CD4-positive, alpha-beta T cell treated with Interleukin-21 for 1 hour (primary cell): ENCODE results near the gene DNAL4.

ENCODE experiments used
- DNase-seq: peaks from one replicate; pipeline ENCODE4 v3.0.0-alpha.2; 2020

Gene DNAL4

GRCh38 chr22:38784035-38784434 is 9.9 kb downstream of the DNAL4 start:
- DNase-seq = no peak

GRCh38 chr22:38783095-38783615 is 10.8 kb downstream of the DNAL4 start:
- no peak for DNase-seq

GRCh38 chr22:38782402-38783094 is 11.4 kb downstream of the DNAL4 start:
- no peak for DNase-seq

- no peak for DNase-seq
Observed at GRCh38 chr22:38781033-38781432, 12.9 kb downstream of the DNAL4 start.

GRCh38 chr22:38777087-38777671 is 16.8 kb downstream of the DNAL4 start:
- no peak for DNase-seq

- no peak for DNase-seq
Observed at GRCh38 chr22:38776086-38776485, 17.9 kb downstream of the DNAL4 start.

- DNase-seq = no peak
Observed at GRCh38 chr22:38775656-38776055, 18.3 kb downstream of the DNAL4 start.

GRCh38 chr22:38774496-38775166 is 19.3 kb downstream of the DNAL4 start:
- DNase-seq = no peak

GRCh38 chr22:38773363-38773946 is 20.5 kb downstream of the DNAL4 start:
- no peak for DNase-seq

- no peak for DNase-seq
Observed at GRCh38 chr22:38772623-38772873, 21.4 kb downstream of the DNAL4 start.

GRCh38 chr22:38770257-38770949 is 23.5 kb downstream of the DNAL4 start:
- DNase-seq = no peak

GRCh38 chr22:38768036-38768435 is 25.9 kb downstream of the DNAL4 start:
- DNase-seq = no peak

- DNase-seq = no peak
Observed at GRCh38 chr22:38767313-38767712, 26.6 kb downstream of the DNAL4 start.

GRCh38 chr22:38766076-38766777 is 27.7 kb downstream of the DNAL4 start:
- peak; percentile 60 for DNase-seq

- no peak for DNase-seq
Observed at GRCh38 chr22:38762551-38762983, 31.4 kb downstream of the DNAL4 start.

GRCh38 chr22:38761202-38762162 is 32.5 kb downstream of the DNAL4 start:
- DNase-seq = no peak

GRCh38 chr22:38760477-38761201 is 33.3 kb downstream of the DNAL4 start:
- no peak for DNase-seq

GRCh38 chr22:38759005-38759404 is 34.9 kb downstream of the DNAL4 start:
- no peak for DNase-seq

GRCh38 chr22:38758276-38758945 is 35.5 kb downstream of the DNAL4 start:
- DNase-seq = peak; percentile 58

GRCh38 chr22:38757464-38757757 is 36.5 kb downstream of the DNAL4 start:
- no peak for DNase-seq
